Erythroblast (primary cell): Measurements from ENCODE around the gene TRIM29.

Experiments used
- GATA1 ChIP-seq: IDR thresholded peaks from 2 replicates; pipeline ENCODE4 v1.6.1; 2011; ENCODE audit warnings: low read depth, mild to moderate bottlenecking, control low read depth, low read length, moderate library complexity
- POLR2A ChIP-seq: IDR thresholded peaks from 2 replicates; pipeline ENCODE4 v1.6.1; 2011; ENCODE audit warnings: mild to moderate bottlenecking, low read length

DNA sequence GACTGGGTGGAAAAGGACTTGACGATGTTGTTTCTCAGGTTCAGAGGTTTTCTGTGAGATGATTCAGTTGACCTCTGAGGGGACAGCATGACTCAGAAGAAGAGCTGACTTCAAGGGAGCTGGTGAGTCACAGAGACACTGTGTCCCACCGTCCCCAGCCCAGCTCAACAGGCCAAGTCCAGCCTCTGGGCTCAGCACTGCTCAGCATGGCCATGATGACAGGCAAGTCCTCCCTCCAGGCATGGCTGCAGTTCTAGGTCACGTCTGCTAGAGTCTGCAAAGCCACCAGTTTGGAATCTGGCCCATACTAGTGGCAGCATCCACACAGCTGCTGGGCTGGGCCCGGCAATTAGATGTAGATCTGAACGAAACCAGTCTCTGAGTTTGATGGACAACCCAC is 12.9 kb downstream of the TRIM29 start:
- no peak for TF ChIP-seq POLR2A
- TF ChIP-seq GATA1 = no peak
